ENCODE measurements around the gene MKNK1.

GRCh38 chr1:46615735-46616134, 11.7 kb upstream of the MKNK1 start:
- TF ChIP-seq CTCF (IDR thresholded peaks at IDR 0.05) (no peak), POLR2A (IDR thresholded peaks at IDR 0.05) (no peak)

All from uterus (tissue), 2 donors.